ENCODE data around the gene CRIP2. TPM values are rescaled to one million over a fixed set of nuclear protein-coding genes. Genes with fewer than 3 reads are reported as not detected.
A peak's percentile ranks its signal among the peaks of the same experiment; 100 is the strongest.

CRIP2 gene
- polyA plus RNA-seq, 1 experiment, result 28.2 TPM

DNA sequence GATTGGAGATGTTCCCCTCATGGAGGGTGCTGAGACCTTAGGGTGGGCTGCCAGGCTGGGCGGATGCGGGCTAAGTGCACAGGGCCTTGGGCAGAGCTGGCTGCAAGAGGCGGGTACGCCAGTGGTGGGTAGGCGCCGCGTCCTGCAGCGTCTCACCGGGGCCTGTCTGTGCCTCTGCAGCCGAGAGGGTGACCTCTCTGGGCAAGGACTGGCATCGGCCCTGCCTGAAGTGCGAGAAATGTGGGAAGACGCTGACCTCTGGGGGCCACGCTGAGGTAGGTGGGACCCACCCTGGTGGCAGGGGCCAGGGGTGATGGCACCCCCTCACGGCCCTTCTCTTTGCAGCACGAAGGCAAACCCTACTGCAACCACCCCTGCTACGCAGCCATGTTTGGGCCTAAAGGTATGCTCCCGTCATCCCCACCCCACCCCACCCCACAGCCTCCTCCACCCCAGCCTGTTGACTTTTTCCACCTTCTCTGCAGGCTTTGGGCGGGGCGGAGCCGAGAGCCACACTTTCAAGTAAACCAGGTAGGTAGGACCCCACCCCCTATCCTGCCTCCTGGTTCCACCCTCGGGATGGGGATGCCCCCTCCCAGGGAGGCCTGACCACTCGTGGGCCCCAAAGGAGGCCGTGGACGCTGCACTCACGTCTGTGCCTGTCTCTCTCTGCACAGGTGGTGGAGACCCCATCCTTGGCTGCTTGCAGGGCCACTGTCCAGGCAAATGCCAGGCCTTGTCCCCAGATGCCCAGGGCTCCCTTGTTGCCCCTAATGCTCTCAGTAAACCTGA lies 13.6 kb downstream of the CRIP2 start:
- DNase-seq (ENCODE audit: low read depth, low spot score), result no peak
- Histone ChIP-seq H3K27me3 (ENCODE audit: control insufficient read depth, insufficient read depth, low read length) (peaks cover 27% of the 10 kb centered on the region), H3K27ac (ENCODE audit: low read depth, low read length) (no peak overlapping the region), H3K9me3 (ENCODE audit: control insufficient read depth, insufficient read depth, low read length) (no peaks in the 10 kb centered on the region; the same call in 1 of the 2 replicates), H3K4me3 (ENCODE audit: low read depth, low read length) (no peak overlapping the region)
- TF ChIP-seq, protein P1, sequence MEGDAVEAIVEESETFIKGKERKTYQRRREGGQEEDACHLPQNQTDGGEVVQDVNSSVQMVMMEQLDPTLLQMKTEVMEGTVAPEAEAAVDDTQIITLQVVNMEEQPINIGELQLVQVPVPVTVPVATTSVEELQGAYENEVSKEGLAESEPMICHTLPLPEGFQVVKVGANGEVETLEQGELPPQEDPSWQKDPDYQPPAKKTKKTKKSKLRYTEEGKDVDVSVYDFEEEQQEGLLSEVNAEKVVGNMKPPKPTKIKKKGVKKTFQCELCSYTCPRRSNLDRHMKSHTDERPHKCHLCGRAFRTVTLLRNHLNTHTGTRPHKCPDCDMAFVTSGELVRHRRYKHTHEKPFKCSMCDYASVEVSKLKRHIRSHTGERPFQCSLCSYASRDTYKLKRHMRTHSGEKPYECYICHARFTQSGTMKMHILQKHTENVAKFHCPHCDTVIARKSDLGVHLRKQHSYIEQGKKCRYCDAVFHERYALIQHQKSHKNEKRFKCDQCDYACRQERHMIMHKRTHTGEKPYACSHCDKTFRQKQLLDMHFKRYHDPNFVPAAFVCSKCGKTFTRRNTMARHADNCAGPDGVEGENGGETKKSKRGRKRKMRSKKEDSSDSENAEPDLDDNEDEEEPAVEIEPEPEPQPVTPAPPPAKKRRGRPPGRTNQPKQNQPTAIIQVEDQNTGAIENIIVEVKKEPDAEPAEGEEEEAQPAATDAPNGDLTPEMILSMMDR (IDR thresholded peaks at IDR 0.05; ENCODE audit: low read depth, low read length), result no peak
- ChIA-PET POLR2A (no interaction called here), CTCF (interaction anchor here (1.1 to 3.5 kb wide), 3 partner anchors 7 to 285 kb away, joined by 5 to 52 read pairs (median 34); no protein-coding TSS in a partner anchor)

DNA sequence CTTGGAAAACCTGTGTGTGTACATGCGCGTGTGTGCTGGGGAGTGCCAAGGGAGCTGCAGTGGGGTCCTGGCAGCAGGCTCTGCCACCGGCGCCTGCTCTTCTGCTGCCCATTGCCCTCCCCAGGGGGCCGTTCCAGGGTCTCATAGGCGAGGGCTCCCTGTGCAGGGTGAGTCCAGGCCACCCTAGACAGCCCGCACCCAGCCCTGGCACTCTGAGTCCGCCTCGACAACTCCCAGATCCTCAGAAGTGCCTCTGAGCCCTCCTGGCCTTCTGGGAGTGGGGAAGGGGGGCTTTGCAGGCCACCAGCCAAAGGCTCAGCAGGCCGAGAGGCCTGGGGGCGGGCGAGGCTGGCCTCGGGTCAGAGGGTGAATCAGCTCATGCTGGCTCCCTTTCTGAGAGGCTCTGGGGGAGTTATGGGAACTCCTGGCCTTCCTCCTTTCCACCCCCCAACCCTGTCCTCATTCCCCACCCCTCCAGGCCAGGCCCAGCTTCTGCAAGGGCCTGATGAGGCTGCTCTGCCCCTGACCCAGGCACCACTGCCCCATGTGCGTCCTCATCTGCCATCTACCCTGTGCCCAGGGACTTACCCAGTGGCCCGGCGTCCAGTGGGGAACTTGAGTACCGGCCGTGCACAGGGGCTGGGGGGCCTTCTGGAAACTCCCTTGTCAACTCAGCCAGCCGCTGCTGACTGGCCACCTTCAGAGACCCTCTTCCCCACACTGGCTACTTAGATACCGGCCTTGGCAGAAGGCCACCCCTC lies 14.3 kb downstream of the CRIP2 start:
- POLR2A ChIA-PET, result interaction anchor here (0.7 to 1.7 kb wide), 4 partner anchors 8 to 188 kb away, joined by 3 to 15 read pairs (median 4); partner anchors contain the start of gene BRF1
- TF ChIP-seq, protein P1 (IDR thresholded peaks at IDR 0.05; ENCODE audit: low read depth, low read length), result no peak
- Histone ChIP-seq H3K4me3 (ENCODE audit: low read depth, low read length) (no peak overlapping the region), H3K9me3 (ENCODE audit: control insufficient read depth, insufficient read depth, low read length) (no peaks in the 10 kb centered on the region; the same call in 1 of the 2 replicates), H3K27me3 (ENCODE audit: control insufficient read depth, insufficient read depth, low read length) (peaks cover 27% of the 10 kb centered on the region), H3K27ac (ENCODE audit: low read depth, low read length) (no peak overlapping the region)
- CTCF ChIA-PET, result interaction anchor here (0.8 to 3.5 kb wide), 9 partner anchors 8 to 286 kb away, joined by 3 to 52 read pairs (median 5); no protein-coding TSS in a partner anchor
- no peak for DNase-seq (ENCODE audit: low read depth, low spot score)

DNA sequence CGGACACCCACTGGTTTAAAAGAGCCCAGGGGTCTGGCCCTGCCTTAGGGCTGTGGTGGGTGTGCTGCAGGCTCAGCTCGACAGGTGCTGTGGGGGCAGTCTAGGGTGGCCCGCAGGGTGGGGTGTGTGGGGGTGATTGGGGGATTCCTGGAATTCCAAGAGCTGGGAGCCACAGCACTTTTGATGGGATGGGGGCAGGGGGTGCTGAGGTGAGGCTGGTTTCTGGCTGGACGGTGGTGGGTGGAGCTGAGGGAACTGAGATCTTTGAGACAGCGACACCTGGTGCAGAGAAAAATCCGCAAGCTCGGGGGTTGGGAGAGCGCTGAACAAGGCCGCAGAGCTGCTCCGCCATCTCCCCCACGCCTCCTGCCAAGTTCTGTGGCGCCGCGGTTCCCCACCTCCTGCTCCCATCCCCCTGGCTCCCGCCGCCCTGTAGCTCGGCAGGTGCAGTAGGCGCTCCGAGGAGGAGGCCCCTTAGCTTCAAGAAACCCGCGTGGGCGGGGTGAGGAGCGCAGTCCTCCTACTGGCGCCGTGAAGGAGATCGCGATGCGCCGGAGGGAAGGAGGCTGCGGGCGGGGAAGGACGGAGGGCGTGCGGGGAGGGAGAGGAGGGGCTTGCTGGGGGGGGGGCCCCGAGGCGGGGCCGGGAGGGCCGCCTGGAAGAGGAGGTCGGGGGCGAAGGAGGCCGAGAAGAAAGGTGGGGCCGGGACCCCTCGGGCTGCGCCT lies 15.1 kb downstream of the CRIP2 start:
- peaks cover 27% of the 10 kb centered on the region for H3K27me3 ChIP-seq (ENCODE audit: control insufficient read depth, insufficient read depth, low read length)
- ChIA-PET POLR2A (interaction anchor here (0.6 to 1.7 kb wide), 5 partner anchors 8 to 735 kb away, joined by 3 to 15 read pairs (median 3); partner anchors contain the start of gene BRF1), CTCF (interaction anchor here (0.6 to 3.5 kb wide), 14 partner anchors 9 to 287 kb away, joined by 3 to 52 read pairs (median 4); no protein-coding TSS in a partner anchor)
- H3K9me3 ChIP-seq (ENCODE audit: control insufficient read depth, insufficient read depth, low read length), result no peaks in the 10 kb centered on the region; the same call in 1 of the 2 replicates
- no peak overlapping the region for H3K27ac ChIP-seq (ENCODE audit: low read depth, low read length)
- peak; percentile 24 for DNase-seq (ENCODE audit: low read depth, low spot score)
- H3K4me3 ChIP-seq (ENCODE audit: low read depth, low read length), result peak overlapping the region; percentile 71
- TF ChIP-seq, protein P1 (IDR thresholded peaks at IDR 0.05; ENCODE audit: low read depth, low read length), result peak; percentile 67

DNA sequence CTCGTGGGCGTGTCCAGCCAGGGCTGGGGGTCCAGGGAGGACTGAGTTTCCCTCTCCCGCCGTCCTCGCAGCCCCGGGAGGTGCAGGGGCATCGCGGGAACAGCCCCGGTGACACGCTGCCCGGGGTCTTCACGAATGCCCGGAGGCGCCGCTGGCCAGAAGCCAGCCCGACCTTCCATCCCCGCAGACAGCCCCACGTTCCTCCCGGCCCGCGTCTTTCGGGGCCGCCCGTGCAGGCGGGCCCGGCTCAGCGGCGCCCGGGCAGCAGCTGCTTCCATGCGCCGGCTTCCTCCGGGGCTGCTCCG lies 15.6 kb downstream of the CRIP2 start:
- TF ChIP-seq, protein P1 (IDR thresholded peaks at IDR 0.05; ENCODE audit: low read depth, low read length), result no peak
- POLR2A ChIA-PET, result interaction anchor here (0.6 to 1.7 kb wide), 4 partner anchors 9 to 735 kb away, joined by 3 to 15 read pairs (median 4); no protein-coding TSS in a partner anchor
- peak overlapping the region; percentile 71 for H3K4me3 ChIP-seq (ENCODE audit: low read depth, low read length)
- CTCF ChIA-PET, result interaction anchor here (0.6 to 3.5 kb wide), 13 partner anchors 9 to 119 kb away, joined by 3 to 52 read pairs (median 3); no protein-coding TSS in a partner anchor
- no peaks in the 10 kb centered on the region; the same call in 1 of the 2 replicates for H3K9me3 ChIP-seq (ENCODE audit: control insufficient read depth, insufficient read depth, low read length)
- no peak for DNase-seq (ENCODE audit: low read depth, low spot score)
- peaks cover 26% of the 10 kb centered on the region for H3K27me3 ChIP-seq (ENCODE audit: control insufficient read depth, insufficient read depth, low read length)
- no peak overlapping the region for H3K27ac ChIP-seq (ENCODE audit: low read depth, low read length)
